Breast epithelium (tissue), 4 donors: Measurements from ENCODE around the gene SERP2. TPM values are rescaled to one million over a fixed set of nuclear protein-coding genes. Genes with fewer than 3 reads are reported as not detected.

ENCODE experiments used
- DNase-seq, 2 donors: peaks; one replicate each; pipeline ENCODE4 v3.0.0-alpha.2; 2019; ENCODE audit warnings: low spot score in 2 of 2
- H3K27ac ChIP-seq, 2 donors: fragments of 200-600 bp; sonication (generic) in 1 of 2; one replicate each; pipeline ENCODE4 v1.5.1; 2016 to 2019; ENCODE audit warnings: mild to moderate bottlenecking in 1 of 2
- H3K27me3 ChIP-seq, 2 donors: fragments of 200-600 bp; sonication (generic) in 1 of 2; one replicate each; pipeline versions ENCODE4 v1.5.1 to v1.6.0; 2017 to 2019; ENCODE audit warnings: control low read depth in 1 of 2, mild to moderate bottlenecking in 1 of 2
- H3K36me3 ChIP-seq: fragments of 200-600 bp; one replicate; pipeline ENCODE4 v1.5.1; 2019
- H3K4me1 ChIP-seq, 2 donors: fragments of 200-600 bp; sonication (generic); one replicate each; pipeline ENCODE4 v1.5.1; 2016 to 2019; ENCODE audit warnings: control low read depth in 1 of 2
- H3K4me3 ChIP-seq, 3 donors: fragments of 200-600 bp; sonication (generic); 1 replicate in 2 of 3; 2 replicates in 1 of 3; pipeline ENCODE4 v1.5.1; 2016 to 2019; ENCODE audit warnings: mild to moderate bottlenecking in 3 of 3, moderate library complexity in 2 of 3
- H3K9me3 ChIP-seq, 2 donors: fragments of 200-600 bp; sonication (generic) in 1 of 2; one replicate each; pipeline ENCODE4 v1.5.1; 2016 to 2019; ENCODE audit warnings: control low read depth in 1 of 2
- POLR2A ChIP-seq: fragments of 450-650 bp; IDR thresholded peaks from one replicate; pipeline ENCODE4 v1.6.1; 2016; ENCODE audit warnings: antibody characterized with exemption, mild to moderate bottlenecking, moderate library complexity
- POLR2AphosphoS5 ChIP-seq, 3 donors: sonication (generic); formaldehyde crosslinking; IDR thresholded peaks; one replicate each; pipeline ENCODE4 v1.6.1; 2017; ENCODE audit warnings: antibody characterized with exemption in 3 of 3
- intact Hi-C: fragments of 100-400 bp; cut with DNase I; formaldehyde crosslinking; loops from one replicate; pipeline ENCODE4 v1.15.1; 2023; ENCODE audit warnings: low total_unique reads
- total RNA-seq, 3 donors: library from RNA; depleted of rRNA; stranded (reverse); fragments of >200 nt; gene quantifications; one replicate each; pipeline ENCODE4 v1.1.0, GENCODE V29; 2016
- TF ChIP-seq, protein P1 (sequence below), 3 donors: fragments of 450-650 bp; IDR thresholded peaks; one replicate each; pipeline ENCODE4 v1.5.1; 2016 to 2017; ENCODE audit warnings: antibody characterized with exemption in 3 of 3, mild to moderate bottlenecking in 3 of 3, moderate library complexity in 3 of 3

Gene SERP2
- total RNA-seq, 3 donors from 2014 or later = 2.6 to 6.9 (median 6.4) TPM

DNA sequence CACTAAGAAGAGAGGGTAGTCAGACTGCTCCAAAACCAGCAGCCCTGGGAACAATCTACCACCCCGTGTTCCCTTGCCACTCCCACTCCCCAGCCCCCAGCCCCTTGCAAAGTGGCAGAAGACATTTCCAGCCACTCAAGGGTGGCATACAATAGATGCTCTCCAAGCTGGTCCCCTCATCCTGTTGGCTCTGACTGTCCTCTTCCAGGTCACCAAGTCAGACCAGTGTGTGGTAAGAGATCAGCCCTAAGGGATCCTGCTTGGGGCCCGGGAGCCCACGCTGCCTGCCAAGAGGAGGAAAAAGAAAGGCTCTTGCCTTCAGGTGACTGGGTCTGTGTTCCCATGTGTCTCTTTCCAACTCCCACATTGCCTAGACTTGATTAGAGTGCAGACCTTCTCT lies 25.0 kb downstream of the SERP2 start:
- no peak for DNase-seq

DNA sequence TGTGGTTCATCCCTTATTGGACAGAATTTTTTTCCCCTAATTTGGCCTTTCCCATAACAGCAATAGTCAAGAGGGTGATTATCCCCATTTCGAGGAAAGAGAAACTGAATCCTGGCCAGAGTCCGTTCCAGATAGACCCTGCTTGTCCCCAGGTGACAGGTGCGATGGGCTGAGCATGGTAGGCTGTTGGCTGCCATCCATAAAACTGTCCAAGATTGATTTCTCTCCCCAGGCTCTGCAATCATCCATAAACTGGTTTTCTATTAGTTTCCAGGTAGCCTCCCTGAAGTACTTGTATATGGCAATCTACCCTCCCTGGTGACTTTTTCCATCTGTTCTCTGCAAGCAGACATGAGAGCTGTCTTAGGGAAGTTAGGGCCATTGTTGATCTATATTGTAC lies 25.4 kb downstream of the SERP2 start:
- no peak overlapping the region for H3K4me3 ChIP-seq
- intact Hi-C loops = no loop called here
- H3K4me1 ChIP-seq = peaks cover 6 to 11% of the 10 kb centered on the region in 2 donors
- no peak for DNase-seq
- no peaks in the 10 kb centered on the region for H3K36me3 ChIP-seq
- TF ChIP-seq POLR2AphosphoS5 (IDR thresholded peaks at IDR 0.05) (no peak), POLR2A (no peak)
- TF ChIP-seq, protein P1, sequence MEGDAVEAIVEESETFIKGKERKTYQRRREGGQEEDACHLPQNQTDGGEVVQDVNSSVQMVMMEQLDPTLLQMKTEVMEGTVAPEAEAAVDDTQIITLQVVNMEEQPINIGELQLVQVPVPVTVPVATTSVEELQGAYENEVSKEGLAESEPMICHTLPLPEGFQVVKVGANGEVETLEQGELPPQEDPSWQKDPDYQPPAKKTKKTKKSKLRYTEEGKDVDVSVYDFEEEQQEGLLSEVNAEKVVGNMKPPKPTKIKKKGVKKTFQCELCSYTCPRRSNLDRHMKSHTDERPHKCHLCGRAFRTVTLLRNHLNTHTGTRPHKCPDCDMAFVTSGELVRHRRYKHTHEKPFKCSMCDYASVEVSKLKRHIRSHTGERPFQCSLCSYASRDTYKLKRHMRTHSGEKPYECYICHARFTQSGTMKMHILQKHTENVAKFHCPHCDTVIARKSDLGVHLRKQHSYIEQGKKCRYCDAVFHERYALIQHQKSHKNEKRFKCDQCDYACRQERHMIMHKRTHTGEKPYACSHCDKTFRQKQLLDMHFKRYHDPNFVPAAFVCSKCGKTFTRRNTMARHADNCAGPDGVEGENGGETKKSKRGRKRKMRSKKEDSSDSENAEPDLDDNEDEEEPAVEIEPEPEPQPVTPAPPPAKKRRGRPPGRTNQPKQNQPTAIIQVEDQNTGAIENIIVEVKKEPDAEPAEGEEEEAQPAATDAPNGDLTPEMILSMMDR (IDR thresholded peaks at IDR 0.05) = no peak
- no peak overlapping the region for H3K27ac ChIP-seq
- no peaks in the 10 kb centered on the region for H3K27me3 ChIP-seq
- H3K9me3 ChIP-seq = no peaks in the 10 kb centered on the region

More for the DNA sequence above, 25.0 kb downstream of the SERP2 start:
- Histone ChIP-seq H3K27ac (no peak overlapping the region), H3K4me3 (no peak overlapping the region), H3K36me3 (no peaks in the 10 kb centered on the region), H3K4me1 (peaks cover 6 to 7% of the 10 kb centered on the region in 2 donors), H3K27me3 (no peaks in the 10 kb centered on the region), H3K9me3 (no peaks in the 10 kb centered on the region)
- intact Hi-C loops = no loop called here
- TF ChIP-seq, protein P1 (IDR thresholded peaks at IDR 0.05) = no peak
- TF ChIP-seq POLR2AphosphoS5 (IDR thresholded peaks at IDR 0.05) = no peak
- TF ChIP-seq POLR2A = no peak

DNA sequence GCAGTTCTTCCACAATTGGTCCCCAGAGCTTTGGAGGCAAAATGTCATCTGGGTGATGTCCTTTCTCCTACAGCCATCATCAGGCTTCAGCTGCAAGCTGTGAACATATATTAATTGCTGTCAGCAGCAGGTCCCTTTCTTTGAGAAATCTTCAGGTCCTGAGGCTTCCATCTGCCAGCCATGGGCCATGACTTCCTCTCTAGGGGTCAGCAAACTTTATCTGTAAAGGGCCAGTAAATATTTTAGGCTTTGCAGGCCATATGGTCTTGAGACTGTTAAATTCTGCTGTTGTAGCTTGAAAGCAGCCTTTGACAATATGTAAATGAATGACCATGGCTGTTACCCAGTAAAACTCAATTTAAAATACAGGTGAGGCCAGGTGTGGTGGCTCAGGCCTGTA lies 27.1 kb downstream of the SERP2 start:
- intact Hi-C loops = no loop called here
- TF ChIP-seq POLR2AphosphoS5 (IDR thresholded peaks at IDR 0.05) (no peak), POLR2A (no peak)
- TF ChIP-seq, protein P1 (IDR thresholded peaks at IDR 0.05) = no peak

DNA sequence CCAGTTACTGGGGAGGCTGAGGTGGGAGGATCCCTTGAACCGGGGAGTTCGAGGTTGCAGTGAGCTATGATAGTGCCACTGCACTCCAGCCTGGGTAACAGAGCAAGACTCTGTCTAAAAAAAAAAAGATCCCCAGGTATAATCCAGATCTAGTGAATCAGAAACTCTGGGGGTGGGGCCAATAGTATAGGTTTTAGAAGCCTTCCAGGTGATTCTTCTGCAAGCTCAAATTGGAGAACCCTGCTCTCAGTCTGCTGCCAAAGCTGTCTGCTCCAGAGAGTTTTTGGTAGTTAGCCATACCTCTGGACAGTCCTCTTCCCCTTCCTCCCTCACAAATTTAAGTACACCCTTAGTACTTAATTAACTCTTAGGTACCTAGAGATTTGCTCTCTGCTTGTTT lies 28.0 kb downstream of the SERP2 start:
- Histone ChIP-seq H3K4me3 (no peak overlapping the region), H3K9me3 (no peaks in the 10 kb centered on the region), H3K27ac (peak overlapping the region; percentile 86 to 92), H3K27me3 (no peaks in the 10 kb centered on the region), H3K4me1 (peaks cover 6 to 12% of the 10 kb centered on the region in 2 donors), H3K36me3 (no peaks in the 10 kb centered on the region)
- TF ChIP-seq, protein P1 (IDR thresholded peaks at IDR 0.05) = no peak
- TF ChIP-seq POLR2A (no peak), POLR2AphosphoS5 (IDR thresholded peaks at IDR 0.05) (no peak)
- intact Hi-C loops = no loop called here
- DNase-seq = no peak

More for the DNA sequence above, 27.1 kb downstream of the SERP2 start:
- Histone ChIP-seq H3K9me3 (no peaks in the 10 kb centered on the region), H3K4me3 (no peak overlapping the region), H3K4me1 (peaks cover 6 to 12% of the 10 kb centered on the region in 2 donors), H3K27me3 (no peaks in the 10 kb centered on the region), H3K36me3 (no peaks in the 10 kb centered on the region), H3K27ac (peak overlapping the region; percentile 3 to 66)
- no peak for DNase-seq

DNA sequence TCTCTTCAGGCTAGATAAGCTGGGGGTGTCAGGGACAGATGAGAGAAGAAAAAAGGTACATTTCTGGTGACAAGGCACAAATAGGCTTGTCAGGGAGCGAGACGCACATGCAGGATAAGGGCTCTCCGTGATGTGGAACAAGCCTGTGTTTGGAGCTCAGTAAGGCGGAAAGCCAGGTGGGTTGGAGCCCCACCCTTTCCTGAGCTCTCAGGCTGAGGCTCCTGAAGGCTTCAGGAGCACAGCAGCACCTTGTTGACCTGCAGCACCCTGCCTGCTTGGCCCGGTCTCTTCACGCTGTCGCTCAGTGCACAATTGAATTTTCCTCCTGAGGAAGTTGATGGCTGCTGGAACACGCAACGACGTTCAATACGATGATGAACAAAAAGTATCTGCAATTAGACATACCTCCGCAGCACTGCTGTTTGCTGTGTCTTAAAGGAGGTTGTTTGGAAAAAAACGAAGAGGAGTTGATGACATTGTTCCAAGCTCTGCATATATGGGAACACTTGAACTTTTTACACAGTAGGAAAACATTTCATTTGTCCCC lies 29.3 kb downstream of the SERP2 start:
- Histone ChIP-seq H3K4me3 (peak overlapping the region in 2 of 3 donors; percentile 47 to 57), H3K9me3 (no peaks in the 10 kb centered on the region), H3K36me3 (no peaks in the 10 kb centered on the region), H3K27ac (peak overlapping the region; percentile 86 to 92), H3K27me3 (no peaks in the 10 kb centered on the region), H3K4me1 (peaks cover 6 to 12% of the 10 kb centered on the region in 2 donors)
- no peak for DNase-seq
- intact Hi-C loops = no loop called here
- no peak for TF ChIP-seq POLR2A
- TF ChIP-seq, protein P1 (IDR thresholded peaks at IDR 0.05) = no peak
- TF ChIP-seq POLR2AphosphoS5 (IDR thresholded peaks at IDR 0.05) = no peak
